SK-N-SH (cell line): ENCODE data around the gene CALHM1.

Experiments
- CHD2 ChIP-seq: fragments of 150-350 bp; IDR thresholded peaks from 2 replicates; pipeline ENCODE4 v1.6.1; 2018; ENCODE audit warnings: low read length; ENCODE audit not compliant: partially characterized antibody
- FOXJ3 ChIP-seq: sonication (generic); formaldehyde crosslinking; IDR thresholded peaks from 2 replicates; pipeline ENCODE4 v1.5.1; 2020; ENCODE audit warnings: mild to moderate bottlenecking, missing genetic modification reagents
- POLR2AphosphoS5 ChIP-seq: IDR thresholded peaks from 2 replicates; pipeline ENCODE4 v1.6.1; 2012; ENCODE audit warnings: low read depth, low read length
- RAD21 ChIP-seq: IDR thresholded peaks from 2 replicates; pipeline ENCODE4 v1.6.1; 2012; ENCODE audit warnings: mild to moderate bottlenecking, low read length
- RCOR1 ChIP-seq: fragments of 150-350 bp; IDR thresholded peaks from 2 replicates; pipeline ENCODE4 v1.6.1; 2017; ENCODE audit warnings: antibody characterized with exemption, low read length
- RFX5 ChIP-seq: IDR thresholded peaks from 2 replicates; pipeline ENCODE4 v1.6.1; 2012; ENCODE audit warnings: mild to moderate bottlenecking, improper control_type of control experiment, low read length
- TCF12 ChIP-seq: IDR thresholded peaks from 2 replicates; pipeline ENCODE4 v1.4.0; 2012
- YY1 ChIP-seq: IDR thresholded peaks from 2 replicates; pipeline ENCODE4 v1.4.0; 2012; ENCODE audit warnings: low read depth, mild to moderate bottlenecking
- TF ChIP-seq, protein P1 (sequence below): fragments of 200-600 bp; sonication (generic); IDR thresholded peaks from 2 replicates; pipeline ENCODE4 v1.6.1; 2017; ENCODE audit warnings: antibody characterized with exemption, mild to moderate bottlenecking, moderate library complexity
- TF ChIP-seq, protein P2 (sequence below): IDR thresholded peaks from 2 replicates; pipeline ENCODE4 v1.6.1; 2012; ENCODE audit warnings: mild to moderate bottlenecking, low read depth, low read length, moderate library complexity
- TF ChIP-seq, protein P3 (sequence below): IDR thresholded peaks from 2 replicates; pipeline ENCODE4 v1.4.0; 2012; ENCODE audit warnings: low read depth, borderline replicate concordance
- TF ChIP-seq, protein P4 (sequence below): fragments of 150-350 bp; IDR thresholded peaks from 2 replicates; pipeline ENCODE4 v1.6.1; 2017; ENCODE audit warnings: antibody characterized with exemption, low read length, low read depth, borderline replicate concordance

DNA sequence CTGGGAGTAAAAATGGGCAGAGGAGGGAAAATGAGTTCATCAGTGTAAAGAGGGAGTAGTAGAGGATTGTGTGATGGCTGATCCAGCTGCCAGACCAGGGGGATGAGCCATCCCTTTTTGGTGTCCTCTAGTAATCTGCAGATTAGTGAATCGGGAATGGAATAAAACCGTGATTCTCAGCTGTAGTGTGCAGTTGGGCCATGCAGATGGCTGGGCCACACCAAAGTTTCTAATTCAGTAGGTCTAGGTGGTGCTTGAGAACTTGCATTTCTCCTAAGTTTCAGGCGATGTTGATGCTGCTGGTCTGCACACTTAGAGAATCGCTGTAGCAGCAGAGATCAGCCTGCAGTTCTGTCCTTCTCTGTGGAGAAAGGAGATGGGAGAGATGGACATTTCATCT, 39.6 kb downstream of the CALHM1 start:
- TF ChIP-seq, protein P1, sequence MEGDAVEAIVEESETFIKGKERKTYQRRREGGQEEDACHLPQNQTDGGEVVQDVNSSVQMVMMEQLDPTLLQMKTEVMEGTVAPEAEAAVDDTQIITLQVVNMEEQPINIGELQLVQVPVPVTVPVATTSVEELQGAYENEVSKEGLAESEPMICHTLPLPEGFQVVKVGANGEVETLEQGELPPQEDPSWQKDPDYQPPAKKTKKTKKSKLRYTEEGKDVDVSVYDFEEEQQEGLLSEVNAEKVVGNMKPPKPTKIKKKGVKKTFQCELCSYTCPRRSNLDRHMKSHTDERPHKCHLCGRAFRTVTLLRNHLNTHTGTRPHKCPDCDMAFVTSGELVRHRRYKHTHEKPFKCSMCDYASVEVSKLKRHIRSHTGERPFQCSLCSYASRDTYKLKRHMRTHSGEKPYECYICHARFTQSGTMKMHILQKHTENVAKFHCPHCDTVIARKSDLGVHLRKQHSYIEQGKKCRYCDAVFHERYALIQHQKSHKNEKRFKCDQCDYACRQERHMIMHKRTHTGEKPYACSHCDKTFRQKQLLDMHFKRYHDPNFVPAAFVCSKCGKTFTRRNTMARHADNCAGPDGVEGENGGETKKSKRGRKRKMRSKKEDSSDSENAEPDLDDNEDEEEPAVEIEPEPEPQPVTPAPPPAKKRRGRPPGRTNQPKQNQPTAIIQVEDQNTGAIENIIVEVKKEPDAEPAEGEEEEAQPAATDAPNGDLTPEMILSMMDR, result no peak
- TF ChIP-seq, protein P2, sequence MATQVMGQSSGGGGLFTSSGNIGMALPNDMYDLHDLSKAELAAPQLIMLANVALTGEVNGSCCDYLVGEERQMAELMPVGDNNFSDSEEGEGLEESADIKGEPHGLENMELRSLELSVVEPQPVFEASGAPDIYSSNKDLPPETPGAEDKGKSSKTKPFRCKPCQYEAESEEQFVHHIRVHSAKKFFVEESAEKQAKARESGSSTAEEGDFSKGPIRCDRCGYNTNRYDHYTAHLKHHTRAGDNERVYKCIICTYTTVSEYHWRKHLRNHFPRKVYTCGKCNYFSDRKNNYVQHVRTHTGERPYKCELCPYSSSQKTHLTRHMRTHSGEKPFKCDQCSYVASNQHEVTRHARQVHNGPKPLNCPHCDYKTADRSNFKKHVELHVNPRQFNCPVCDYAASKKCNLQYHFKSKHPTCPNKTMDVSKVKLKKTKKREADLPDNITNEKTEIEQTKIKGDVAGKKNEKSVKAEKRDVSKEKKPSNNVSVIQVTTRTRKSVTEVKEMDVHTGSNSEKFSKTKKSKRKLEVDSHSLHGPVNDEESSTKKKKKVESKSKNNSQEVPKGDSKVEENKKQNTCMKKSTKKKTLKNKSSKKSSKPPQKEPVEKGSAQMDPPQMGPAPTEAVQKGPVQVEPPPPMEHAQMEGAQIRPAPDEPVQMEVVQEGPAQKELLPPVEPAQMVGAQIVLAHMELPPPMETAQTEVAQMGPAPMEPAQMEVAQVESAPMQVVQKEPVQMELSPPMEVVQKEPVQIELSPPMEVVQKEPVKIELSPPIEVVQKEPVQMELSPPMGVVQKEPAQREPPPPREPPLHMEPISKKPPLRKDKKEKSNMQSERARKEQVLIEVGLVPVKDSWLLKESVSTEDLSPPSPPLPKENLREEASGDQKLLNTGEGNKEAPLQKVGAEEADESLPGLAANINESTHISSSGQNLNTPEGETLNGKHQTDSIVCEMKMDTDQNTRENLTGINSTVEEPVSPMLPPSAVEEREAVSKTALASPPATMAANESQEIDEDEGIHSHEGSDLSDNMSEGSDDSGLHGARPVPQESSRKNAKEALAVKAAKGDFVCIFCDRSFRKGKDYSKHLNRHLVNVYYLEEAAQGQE, result no peak
- TF ChIP-seq RAD21, result no peak
- TF ChIP-seq, protein P3, sequence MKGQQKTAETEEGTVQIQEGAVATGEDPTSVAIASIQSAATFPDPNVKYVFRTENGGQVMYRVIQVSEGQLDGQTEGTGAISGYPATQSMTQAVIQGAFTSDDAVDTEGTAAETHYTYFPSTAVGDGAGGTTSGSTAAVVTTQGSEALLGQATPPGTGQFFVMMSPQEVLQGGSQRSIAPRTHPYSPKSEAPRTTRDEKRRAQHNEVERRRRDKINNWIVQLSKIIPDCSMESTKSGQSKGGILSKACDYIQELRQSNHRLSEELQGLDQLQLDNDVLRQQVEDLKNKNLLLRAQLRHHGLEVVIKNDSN, result no peak
- TF ChIP-seq, protein P4, sequence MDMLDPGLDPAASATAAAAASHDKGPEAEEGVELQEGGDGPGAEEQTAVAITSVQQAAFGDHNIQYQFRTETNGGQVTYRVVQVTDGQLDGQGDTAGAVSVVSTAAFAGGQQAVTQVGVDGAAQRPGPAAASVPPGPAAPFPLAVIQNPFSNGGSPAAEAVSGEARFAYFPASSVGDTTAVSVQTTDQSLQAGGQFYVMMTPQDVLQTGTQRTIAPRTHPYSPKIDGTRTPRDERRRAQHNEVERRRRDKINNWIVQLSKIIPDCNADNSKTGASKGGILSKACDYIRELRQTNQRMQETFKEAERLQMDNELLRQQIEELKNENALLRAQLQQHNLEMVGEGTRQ, result no peak
- TF ChIP-seq YY1, result no peak
- TF ChIP-seq TCF12, result no peak
- TF ChIP-seq CHD2, result no peak
- TF ChIP-seq FOXJ3 (CRISPR knock-in tag), result no peak
- no peak for TF ChIP-seq RFX5
- no peak for TF ChIP-seq POLR2AphosphoS5
- no peak for TF ChIP-seq RCOR1
